Measurements from ENCODE around the gene SLC6A8. TPM values are rescaled to one million over a fixed set of nuclear protein-coding genes. Genes with fewer than 3 reads are reported as not detected.

Gene SLC6A8
- total RNA-seq, 2 experiments from 2014 or later: not detected

DNA sequence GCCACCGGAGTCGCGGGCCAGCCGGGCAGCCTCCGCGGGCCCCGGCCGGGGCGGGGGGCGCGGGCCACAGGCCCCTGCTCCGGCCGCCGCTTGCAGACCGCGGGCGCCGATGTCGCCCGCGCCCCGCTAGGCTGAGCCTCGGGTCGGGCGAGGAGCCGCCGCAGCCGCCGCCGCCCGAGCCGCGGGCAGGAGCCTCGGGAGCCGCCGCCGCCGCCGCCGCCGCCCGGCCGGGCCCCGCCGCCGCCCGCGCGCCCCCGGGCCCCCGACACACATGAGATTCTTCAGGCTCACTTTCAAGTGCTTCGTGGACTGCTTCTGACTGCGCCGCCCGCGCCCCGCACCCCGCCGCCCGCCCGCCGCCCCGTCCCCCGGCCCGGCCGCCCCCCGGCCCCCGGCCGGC lies 345 bp downstream of the SLC6A8 start:
- ChIA-PET POLR2A (no interaction called here), CTCF (ENCODE audit: unreplicated experiment) (no interaction called here)
- Histone ChIP-seq H3K4me2 (ENCODE audit: low read length) (no peak overlapping the region), H3K9me3 (ENCODE audit: low read length) (no peaks in the 10 kb centered on the region), H3K9me2 (ENCODE audit: insufficient read depth, low read length) (no peaks in the 10 kb centered on the region), H3K4me3 (ENCODE audit: low read depth, low read length, poor library complexity, severe bottlenecking) (no peak overlapping the region), H3K36me3 (ENCODE audit: insufficient read depth, low read length) (no peaks in the 10 kb centered on the region), H4K20me1 (ENCODE audit: insufficient read depth, low read length) (no peaks in the 10 kb centered on the region), H3K79me2 (ENCODE audit: insufficient read depth, low read depth, low read length) (no peaks in the 10 kb centered on the region), H3K27ac (ENCODE audit: low read depth, low read length, poor library complexity, severe bottlenecking) (no peak overlapping the region), H3K4me1 (ENCODE audit: insufficient read depth, low read length, poor library complexity, severe bottlenecking) (no peaks in the 10 kb centered on the region), H2AFZ (ENCODE audit: low read length) (no peak overlapping the region)
- DNase-seq (ENCODE audit: low spot score): no peak
- intact Hi-C loops (cut with micrococcal nuclease; ENCODE audit: unreplicated experiment): loop anchor here (10.0 kb wide), 1 partner anchor 77 kb away; the partner anchor contains the start of gene PLXNB3
- TF ChIP-seq, protein P1, sequence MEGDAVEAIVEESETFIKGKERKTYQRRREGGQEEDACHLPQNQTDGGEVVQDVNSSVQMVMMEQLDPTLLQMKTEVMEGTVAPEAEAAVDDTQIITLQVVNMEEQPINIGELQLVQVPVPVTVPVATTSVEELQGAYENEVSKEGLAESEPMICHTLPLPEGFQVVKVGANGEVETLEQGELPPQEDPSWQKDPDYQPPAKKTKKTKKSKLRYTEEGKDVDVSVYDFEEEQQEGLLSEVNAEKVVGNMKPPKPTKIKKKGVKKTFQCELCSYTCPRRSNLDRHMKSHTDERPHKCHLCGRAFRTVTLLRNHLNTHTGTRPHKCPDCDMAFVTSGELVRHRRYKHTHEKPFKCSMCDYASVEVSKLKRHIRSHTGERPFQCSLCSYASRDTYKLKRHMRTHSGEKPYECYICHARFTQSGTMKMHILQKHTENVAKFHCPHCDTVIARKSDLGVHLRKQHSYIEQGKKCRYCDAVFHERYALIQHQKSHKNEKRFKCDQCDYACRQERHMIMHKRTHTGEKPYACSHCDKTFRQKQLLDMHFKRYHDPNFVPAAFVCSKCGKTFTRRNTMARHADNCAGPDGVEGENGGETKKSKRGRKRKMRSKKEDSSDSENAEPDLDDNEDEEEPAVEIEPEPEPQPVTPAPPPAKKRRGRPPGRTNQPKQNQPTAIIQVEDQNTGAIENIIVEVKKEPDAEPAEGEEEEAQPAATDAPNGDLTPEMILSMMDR (conservative IDR thresholded peaks at IDR 0.05; ENCODE audit: low read length): no peak
- no peak for TF ChIP-seq EZH2phosphoT487 (IDR thresholded peaks at IDR 0.05; ENCODE audit: borderline replicate concordance, low read depth, low read length)
- BruUV-seq (replicated peaks): no TSS peak

DNA sequence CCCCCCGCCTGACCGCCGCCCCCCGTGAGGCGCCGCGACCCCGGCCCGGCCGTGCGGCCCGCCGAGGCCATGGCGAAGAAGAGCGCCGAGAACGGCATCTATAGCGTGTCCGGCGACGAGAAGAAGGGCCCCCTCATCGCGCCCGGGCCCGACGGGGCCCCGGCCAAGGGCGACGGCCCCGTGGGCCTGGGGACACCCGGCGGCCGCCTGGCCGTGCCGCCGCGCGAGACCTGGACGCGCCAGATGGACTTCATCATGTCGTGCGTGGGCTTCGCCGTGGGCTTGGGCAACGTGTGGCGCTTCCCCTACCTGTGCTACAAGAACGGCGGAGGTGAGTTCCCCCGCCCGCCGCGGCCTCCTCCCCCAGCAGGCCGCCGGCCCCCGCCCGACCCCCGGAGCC lies 780 bp downstream of the SLC6A8 start:
- no TSS peak for BruUV-seq (replicated peaks)
- no peak overlapping the region for H3K27ac ChIP-seq (ENCODE audit: low read depth, low read length, poor library complexity, severe bottlenecking)
- TF ChIP-seq, protein P1 (conservative IDR thresholded peaks at IDR 0.05; ENCODE audit: low read length): no peak
- no peak for TF ChIP-seq EZH2phosphoT487 (IDR thresholded peaks at IDR 0.05; ENCODE audit: borderline replicate concordance, low read depth, low read length)
- DNase-seq (ENCODE audit: low spot score): no peak
- CTCF ChIA-PET (ENCODE audit: unreplicated experiment): no interaction called here
- no peaks in the 10 kb centered on the region for H3K4me1 ChIP-seq (ENCODE audit: insufficient read depth, low read length, poor library complexity, severe bottlenecking)
- no peaks in the 10 kb centered on the region for H4K20me1 ChIP-seq (ENCODE audit: insufficient read depth, low read length)
- H3K4me3 ChIP-seq (ENCODE audit: low read depth, low read length, poor library complexity, severe bottlenecking): no peak overlapping the region
- no peaks in the 10 kb centered on the region for H3K79me2 ChIP-seq (ENCODE audit: insufficient read depth, low read depth, low read length)
- no peaks in the 10 kb centered on the region for H3K9me2 ChIP-seq (ENCODE audit: insufficient read depth, low read length)
- H3K9me3 ChIP-seq (ENCODE audit: low read length): no peaks in the 10 kb centered on the region
- POLR2A ChIA-PET: no interaction called here
- no peaks in the 10 kb centered on the region for H3K36me3 ChIP-seq (ENCODE audit: insufficient read depth, low read length)
- intact Hi-C loops (cut with micrococcal nuclease; ENCODE audit: unreplicated experiment): loop anchor here (10.0 kb wide), 1 partner anchor 76 kb away; the partner anchor contains the start of gene PLXNB3
- H3K4me2 ChIP-seq (ENCODE audit: low read length): no peak overlapping the region
- no peak overlapping the region for H2AFZ ChIP-seq (ENCODE audit: low read length)

DNA sequence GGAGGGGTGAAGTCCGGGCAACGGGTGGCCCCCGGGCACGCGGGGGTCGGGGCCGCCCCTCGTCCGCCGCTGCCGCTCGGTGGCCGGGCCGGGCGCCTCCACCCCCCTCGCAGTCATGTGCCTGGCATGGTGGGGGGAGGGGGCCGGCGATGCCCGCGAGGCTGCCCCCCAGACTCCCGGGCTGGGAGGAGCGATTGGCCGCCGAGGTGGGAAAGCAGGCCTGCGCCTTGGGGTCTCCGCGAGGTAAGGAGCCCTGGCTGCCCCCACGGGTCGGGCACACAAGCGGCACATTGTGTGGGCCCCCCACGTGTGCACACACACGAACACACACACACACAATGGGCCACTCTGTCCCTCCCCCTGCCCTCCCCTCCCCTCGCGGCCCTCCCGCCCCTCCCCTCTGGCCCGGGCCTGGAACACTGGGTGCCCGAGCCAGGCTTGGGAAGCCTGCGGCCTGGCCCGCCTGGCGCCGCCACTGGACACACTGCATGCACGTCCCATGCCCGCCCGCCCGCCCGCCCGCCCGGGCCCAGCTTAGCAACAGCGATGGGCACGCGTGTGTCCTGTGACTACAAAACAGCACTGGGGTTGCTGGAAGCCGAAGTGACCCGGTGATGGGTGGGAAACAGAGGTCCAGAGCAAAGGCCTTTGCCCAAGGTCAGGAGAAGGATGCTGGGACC lies 1.3 kb downstream of the SLC6A8 start:
- DNase-seq (ENCODE audit: low spot score): no peak
- H3K4me2 ChIP-seq (ENCODE audit: low read length): no peak overlapping the region

More for the DNA sequence above, 1.3 kb downstream of the SLC6A8 start:
- ChIA-PET POLR2A (no interaction called here), CTCF (ENCODE audit: unreplicated experiment) (no interaction called here)
- Histone ChIP-seq H3K27ac (ENCODE audit: low read depth, low read length, poor library complexity, severe bottlenecking) (no peak overlapping the region), H3K36me3 (ENCODE audit: insufficient read depth, low read length) (no peaks in the 10 kb centered on the region), H3K9me2 (ENCODE audit: insufficient read depth, low read length) (no peaks in the 10 kb centered on the region), H3K79me2 (ENCODE audit: insufficient read depth, low read depth, low read length) (no peaks in the 10 kb centered on the region), H3K9me3 (ENCODE audit: low read length) (no peaks in the 10 kb centered on the region), H2AFZ (ENCODE audit: low read length) (no peak overlapping the region), H3K4me3 (ENCODE audit: low read depth, low read length, poor library complexity, severe bottlenecking) (no peak overlapping the region), H4K20me1 (ENCODE audit: insufficient read depth, low read length) (no peaks in the 10 kb centered on the region), H3K4me1 (ENCODE audit: insufficient read depth, low read length, poor library complexity, severe bottlenecking) (no peaks in the 10 kb centered on the region)
- intact Hi-C loops (cut with micrococcal nuclease; ENCODE audit: unreplicated experiment): loop anchor here (10.0 kb wide), 1 partner anchor 76 kb away; the partner anchor contains the start of gene PLXNB3
- BruUV-seq (replicated peaks): no TSS peak
- TF ChIP-seq EZH2phosphoT487 (IDR thresholded peaks at IDR 0.05; ENCODE audit: borderline replicate concordance, low read depth, low read length): no peak
- TF ChIP-seq, protein P1 (conservative IDR thresholded peaks at IDR 0.05; ENCODE audit: low read length): no peak
